NCI-H524 (cell line): ENCODE measurements around the gene PRR13.
"Not testable (repeated sequence)": the region's sequence is repeated elsewhere in the genome, so short reads cannot be mapped to it uniquely, and the experiment has no call there.

Source experiments
- DNase-seq, 2 experiments: peaks; one replicate each; lab custom pipeline; 2025; lab: John Stamatoyannopoulos, UW

Gene PRR13

GRCh38 chr12:53439582-53439981 is 2.0 kb upstream of the PRR13 start:
- not testable (repeated sequence) for DNase-seq

- DNase-seq: no peak
Measured at GRCh38 chr12:53443955-53444354, 2.4 kb downstream of the PRR13 start.

GRCh38 chr12:53444593-53445325 is 3.2 kb downstream of the PRR13 start:
- DNase-seq: not testable (repeated sequence)

- no peak for DNase-seq
Measured at GRCh38 chr12:53450936-53451335, 9.4 kb downstream of the PRR13 start.

- peak; percentile 97 to 98 for DNase-seq
Measured at GRCh38 chr12:53451661-53452158, 10.2 kb downstream of the PRR13 start, which contains the start of gene PCBP2. TSS of gene PCBP2 (plus strand) at chr12:53452102. CDS start at chr12:53454801, 2,699 bp downstream.

- DNase-seq: peak; percentile 54 to 77
Measured at GRCh38 chr12:53452159-53453077, 10.9 kb downstream of the PRR13 start.

GRCh38 chr12:53453953-53454640 is 12.6 kb downstream of the PRR13 start:
- DNase-seq: no peak

- DNase-seq: peak in 1 of 2 experiments; percentile 37
Measured at GRCh38 chr12:53454707-53455106, 13.2 kb downstream of the PRR13 start.

GRCh38 chr12:53456654-53457366 is 15.3 kb downstream of the PRR13 start:
- DNase-seq: no peak

GRCh38 chr12:53459097-53459496 is 17.6 kb downstream of the PRR13 start:
- no peak for DNase-seq

- DNase-seq: no peak
Measured at GRCh38 chr12:53461059-53461458, 19.5 kb downstream of the PRR13 start.

- no peak for DNase-seq
Measured at GRCh38 chr12:53461591-53461990, 20.1 kb downstream of the PRR13 start.

GRCh38 chr12:53462935-53463334 is 21.4 kb downstream of the PRR13 start:
- no peak for DNase-seq

GRCh38 chr12:53463802-53464560 is 22.4 kb downstream of the PRR13 start:
- DNase-seq: no peak

- no peak for DNase-seq
Measured at GRCh38 chr12:53464685-53465418, 23.3 kb downstream of the PRR13 start.

GRCh38 chr12:53465679-53466078 is 24.1 kb downstream of the PRR13 start:
- no peak for DNase-seq

- no peak for DNase-seq
Measured at GRCh38 chr12:53466640-53467039, 25.1 kb downstream of the PRR13 start.

GRCh38 chr12:53467082-53467481 is 25.5 kb downstream of the PRR13 start:
- no peak for DNase-seq

- no peak for DNase-seq
Measured at GRCh38 chr12:53467880-53468279, 26.3 kb downstream of the PRR13 start.

GRCh38 chr12:53468282-53468681 is 26.7 kb downstream of the PRR13 start:
- DNase-seq: no peak
